LNCAP (cell line): Measurements from ENCODE around the gene SUMF1.

Experiments
- TF ChIP-seq, protein P1 (sequence below): fragments of 450-650 bp; IDR thresholded peaks from 2 replicates; pipeline ENCODE4 v1.5.1; 2017; ENCODE audit warnings: mild to moderate bottlenecking

Gene SUMF1

DNA sequence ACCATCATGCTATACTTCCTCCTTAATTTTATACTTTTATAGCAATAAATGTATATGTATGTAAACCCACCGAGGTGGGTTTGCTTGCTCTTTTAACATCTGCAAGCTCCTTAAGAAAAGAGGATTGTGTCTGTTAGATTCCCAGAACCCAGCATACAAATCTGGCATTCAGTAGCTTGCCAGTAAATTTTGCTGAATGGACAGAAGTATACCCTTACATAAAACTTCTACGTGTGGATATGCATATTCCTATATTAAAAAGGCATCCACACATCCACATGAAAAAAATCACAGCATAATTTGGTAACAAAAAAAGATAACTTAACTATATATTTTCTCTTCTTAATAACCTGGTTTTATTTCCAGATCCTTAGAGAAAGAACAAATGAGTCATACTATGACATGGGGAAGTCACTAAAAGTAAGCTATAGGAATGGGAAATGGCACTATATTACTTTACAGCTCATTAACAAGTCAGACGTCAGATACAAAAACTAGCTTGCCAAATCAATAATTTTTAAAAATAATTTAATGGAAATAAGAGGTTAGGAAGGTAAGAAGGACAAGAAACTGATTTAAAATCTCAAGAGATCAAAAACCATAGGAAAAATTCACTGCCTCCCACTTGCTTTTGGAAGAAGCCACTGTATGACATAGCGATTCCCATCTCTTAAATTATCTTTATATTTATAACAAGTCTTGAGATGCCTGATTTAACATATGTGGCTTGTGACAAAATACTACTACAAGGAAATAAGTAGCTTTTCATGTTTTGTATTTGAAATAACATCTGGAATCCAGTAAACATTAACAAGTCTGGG lies 68.7 kb downstream of the SUMF1 start:
- TF ChIP-seq, protein P1, sequence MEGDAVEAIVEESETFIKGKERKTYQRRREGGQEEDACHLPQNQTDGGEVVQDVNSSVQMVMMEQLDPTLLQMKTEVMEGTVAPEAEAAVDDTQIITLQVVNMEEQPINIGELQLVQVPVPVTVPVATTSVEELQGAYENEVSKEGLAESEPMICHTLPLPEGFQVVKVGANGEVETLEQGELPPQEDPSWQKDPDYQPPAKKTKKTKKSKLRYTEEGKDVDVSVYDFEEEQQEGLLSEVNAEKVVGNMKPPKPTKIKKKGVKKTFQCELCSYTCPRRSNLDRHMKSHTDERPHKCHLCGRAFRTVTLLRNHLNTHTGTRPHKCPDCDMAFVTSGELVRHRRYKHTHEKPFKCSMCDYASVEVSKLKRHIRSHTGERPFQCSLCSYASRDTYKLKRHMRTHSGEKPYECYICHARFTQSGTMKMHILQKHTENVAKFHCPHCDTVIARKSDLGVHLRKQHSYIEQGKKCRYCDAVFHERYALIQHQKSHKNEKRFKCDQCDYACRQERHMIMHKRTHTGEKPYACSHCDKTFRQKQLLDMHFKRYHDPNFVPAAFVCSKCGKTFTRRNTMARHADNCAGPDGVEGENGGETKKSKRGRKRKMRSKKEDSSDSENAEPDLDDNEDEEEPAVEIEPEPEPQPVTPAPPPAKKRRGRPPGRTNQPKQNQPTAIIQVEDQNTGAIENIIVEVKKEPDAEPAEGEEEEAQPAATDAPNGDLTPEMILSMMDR, result no peak

DNA sequence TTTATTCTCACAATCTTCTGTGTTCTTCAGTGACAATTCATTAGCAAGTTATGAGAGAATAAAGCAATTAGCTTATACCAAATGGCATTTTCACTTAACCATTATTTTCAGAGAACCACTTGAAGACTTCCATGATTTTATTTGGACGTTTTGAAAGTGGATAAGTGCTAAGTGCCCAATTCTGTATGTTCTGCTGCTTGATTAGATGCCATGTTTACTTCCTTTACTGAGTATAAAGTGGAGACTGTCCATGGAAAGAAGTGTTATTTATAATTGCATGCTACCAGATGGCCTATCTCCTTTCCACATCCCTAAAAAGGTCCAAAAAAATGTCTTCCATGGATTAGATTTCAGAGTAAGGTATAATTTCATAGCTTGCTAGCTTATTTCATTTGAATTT lies 69.6 kb downstream of the SUMF1 start:
- TF ChIP-seq, protein P1, result no peak

DNA sequence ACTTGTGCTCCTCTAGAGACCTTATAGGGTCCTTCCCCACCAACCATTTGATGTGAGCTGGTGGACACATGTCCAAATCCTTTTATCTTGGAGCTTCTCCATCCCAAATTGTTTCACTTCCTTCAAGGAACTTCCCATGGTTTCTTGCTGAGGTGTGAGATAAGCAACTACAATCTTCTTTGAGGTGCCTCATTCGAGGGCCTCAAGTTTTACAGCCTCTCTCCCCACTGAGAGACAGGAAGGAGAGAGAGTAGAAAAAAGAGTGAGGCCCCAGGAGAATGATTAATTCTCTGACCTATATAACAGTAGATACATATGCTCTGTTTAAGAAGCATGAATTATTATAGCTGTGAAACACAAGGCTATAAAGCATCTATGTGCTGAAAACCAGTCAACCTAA lies 70.5 kb downstream of the SUMF1 start:
- TF ChIP-seq, protein P1, result no peak

DNA sequence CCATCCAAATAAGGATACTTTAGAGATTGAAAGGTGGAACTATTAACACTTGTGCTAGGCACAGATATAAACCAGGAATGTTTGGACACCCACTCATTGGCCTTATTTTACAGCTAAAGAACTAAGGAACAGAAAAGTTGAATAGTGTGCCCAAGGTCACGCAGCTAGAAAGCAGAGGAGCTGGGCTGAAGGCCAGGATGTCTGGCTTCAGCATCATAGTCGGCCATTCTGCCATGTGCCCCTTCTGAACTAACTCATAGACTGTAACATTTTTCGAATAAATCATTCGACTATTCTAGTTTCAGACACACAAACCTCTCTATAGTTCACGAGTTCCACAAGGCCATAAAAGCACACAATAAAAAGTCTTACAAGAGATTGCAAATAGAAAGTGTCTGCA lies 71.1 kb downstream of the SUMF1 start:
- TF ChIP-seq, protein P1, result no peak

DNA sequence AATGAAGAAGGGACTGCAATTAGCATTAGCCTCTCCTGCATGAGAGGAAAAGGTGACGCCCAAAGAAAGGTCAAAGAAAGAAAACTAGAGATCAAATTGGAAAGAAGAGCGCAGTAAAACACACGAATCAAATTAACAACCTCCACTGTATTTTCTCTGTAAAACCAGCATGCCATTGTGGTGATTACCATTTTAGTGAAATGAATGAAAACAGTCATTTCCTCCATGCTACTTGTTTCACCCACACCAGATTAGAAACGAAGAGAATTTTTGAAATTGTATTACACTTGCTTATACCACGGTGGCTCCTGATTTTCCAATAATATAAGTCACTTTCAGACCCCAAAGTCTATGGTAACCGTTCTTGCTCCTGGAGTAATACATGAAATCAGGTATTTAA lies 71.6 kb downstream of the SUMF1 start:
- TF ChIP-seq, protein P1, result no peak

DNA sequence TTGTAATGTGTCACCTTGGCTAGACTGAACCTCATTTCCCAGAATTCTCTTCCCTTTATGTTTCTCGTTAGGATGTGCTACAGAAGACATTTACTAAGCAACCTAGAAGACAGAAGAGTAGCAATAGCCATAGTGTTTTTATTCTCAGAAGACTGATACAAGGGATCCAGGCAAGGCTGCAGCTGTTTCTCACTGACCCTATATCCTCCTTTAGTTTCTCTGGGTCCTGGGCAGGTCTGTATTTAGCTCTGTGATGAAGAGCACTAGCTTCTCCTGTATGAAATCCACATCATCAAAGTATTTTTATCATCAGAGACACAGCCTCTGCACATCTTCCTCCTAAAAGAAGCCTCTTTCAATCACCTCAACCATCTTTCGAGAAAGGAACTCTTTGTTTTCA lies 72.5 kb downstream of the SUMF1 start:
- TF ChIP-seq, protein P1, result no peak

DNA sequence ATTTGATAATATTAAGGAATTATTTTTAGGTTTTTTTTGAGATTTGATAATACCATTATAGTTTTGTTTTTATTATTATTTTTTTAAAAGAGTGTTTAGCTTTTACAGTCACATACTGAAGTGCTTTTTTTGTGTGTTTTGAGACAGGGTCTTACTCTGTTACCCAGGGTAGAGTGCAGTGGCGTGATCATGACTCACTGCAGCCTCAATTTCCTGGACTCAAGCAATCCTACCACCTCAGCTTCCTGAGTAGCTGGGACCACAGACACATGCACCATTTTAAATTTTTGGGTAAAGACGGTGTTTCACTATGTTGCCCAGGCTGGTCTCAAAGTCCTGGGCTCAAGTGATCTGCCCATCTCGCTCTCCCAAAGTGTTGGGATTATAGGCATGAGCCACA lies 73.0 kb downstream of the SUMF1 start:
- TF ChIP-seq, protein P1, result no peak
